Breast epithelium (tissue), 3 donors: ENCODE results near the gene VIPR1.

ENCODE experiments used
- POLR2A ChIP-seq: fragments of 450-650 bp; IDR thresholded peaks from one replicate; pipeline ENCODE4 v1.6.1; 2016; ENCODE audit warnings: antibody characterized with exemption, mild to moderate bottlenecking, moderate library complexity
- POLR2AphosphoS5 ChIP-seq, 3 donors: sonication (generic); formaldehyde crosslinking; IDR thresholded peaks; one replicate each; pipeline ENCODE4 v1.6.1; 2017; ENCODE audit warnings: antibody characterized with exemption in 3 of 3
- TF ChIP-seq, protein P1 (sequence below), 3 donors: fragments of 450-650 bp; IDR thresholded peaks; one replicate each; pipeline ENCODE4 v1.5.1; 2016 to 2017; ENCODE audit warnings: antibody characterized with exemption in 3 of 3, mild to moderate bottlenecking in 3 of 3, moderate library complexity in 3 of 3

DNA sequence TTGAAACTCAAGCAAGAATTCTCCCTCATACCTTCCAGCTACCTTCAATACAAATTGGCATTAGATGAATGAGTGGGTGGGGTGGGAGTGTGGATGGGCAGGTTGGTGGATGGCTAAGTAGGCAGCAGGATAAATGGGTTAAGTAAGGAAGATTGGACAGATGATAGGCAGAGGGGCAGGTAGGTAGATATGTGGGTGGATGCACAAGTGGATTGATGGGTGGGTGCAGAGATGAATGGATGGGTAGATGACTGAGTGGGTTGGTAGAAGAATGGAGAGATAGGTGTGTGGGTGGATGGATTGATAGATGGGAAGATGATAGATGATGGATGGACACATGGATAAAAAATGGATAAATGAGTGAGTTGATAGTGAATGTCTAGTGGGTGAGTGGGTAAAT, 27.6 kb downstream of the VIPR1 start:
- TF ChIP-seq, protein P1, sequence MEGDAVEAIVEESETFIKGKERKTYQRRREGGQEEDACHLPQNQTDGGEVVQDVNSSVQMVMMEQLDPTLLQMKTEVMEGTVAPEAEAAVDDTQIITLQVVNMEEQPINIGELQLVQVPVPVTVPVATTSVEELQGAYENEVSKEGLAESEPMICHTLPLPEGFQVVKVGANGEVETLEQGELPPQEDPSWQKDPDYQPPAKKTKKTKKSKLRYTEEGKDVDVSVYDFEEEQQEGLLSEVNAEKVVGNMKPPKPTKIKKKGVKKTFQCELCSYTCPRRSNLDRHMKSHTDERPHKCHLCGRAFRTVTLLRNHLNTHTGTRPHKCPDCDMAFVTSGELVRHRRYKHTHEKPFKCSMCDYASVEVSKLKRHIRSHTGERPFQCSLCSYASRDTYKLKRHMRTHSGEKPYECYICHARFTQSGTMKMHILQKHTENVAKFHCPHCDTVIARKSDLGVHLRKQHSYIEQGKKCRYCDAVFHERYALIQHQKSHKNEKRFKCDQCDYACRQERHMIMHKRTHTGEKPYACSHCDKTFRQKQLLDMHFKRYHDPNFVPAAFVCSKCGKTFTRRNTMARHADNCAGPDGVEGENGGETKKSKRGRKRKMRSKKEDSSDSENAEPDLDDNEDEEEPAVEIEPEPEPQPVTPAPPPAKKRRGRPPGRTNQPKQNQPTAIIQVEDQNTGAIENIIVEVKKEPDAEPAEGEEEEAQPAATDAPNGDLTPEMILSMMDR (IDR thresholded peaks at IDR 0.05): no peak
- TF ChIP-seq POLR2A (no peak), POLR2AphosphoS5 (IDR thresholded peaks at IDR 0.05) (no peak)
